NCI-H2029 (cell line): ENCODE measurements around the gene TULP1.
"Not testable (repeated sequence)": the region's sequence is repeated elsewhere in the genome, so short reads cannot be mapped to it uniquely, and the experiment has no call there.

ENCODE experiments used
- DNase-seq: peaks from one replicate; lab custom pipeline; 2025; lab: John Stamatoyannopoulos, UW

TULP1 gene

DNA sequence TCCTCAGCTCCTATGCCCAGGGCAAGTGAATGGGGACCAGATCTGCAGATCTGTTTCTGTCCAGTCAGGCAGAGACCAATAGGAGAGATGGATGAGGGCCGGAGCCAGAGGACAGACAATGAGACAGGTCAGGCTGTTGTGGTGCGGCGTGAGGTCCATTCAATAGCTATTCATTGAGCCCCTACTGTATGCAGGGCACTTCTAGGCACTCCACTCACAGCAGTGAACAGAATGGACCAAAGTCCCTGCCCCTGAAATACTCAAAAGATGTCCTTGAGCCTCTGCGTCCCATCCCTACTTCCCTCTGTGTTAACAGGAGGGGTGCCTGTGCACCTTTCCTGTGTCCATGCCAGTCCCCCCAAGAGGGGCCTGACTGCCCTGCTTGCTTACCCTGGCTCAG, 8.5 kb upstream of the TULP1 start:
- no peak for DNase-seq

DNA sequence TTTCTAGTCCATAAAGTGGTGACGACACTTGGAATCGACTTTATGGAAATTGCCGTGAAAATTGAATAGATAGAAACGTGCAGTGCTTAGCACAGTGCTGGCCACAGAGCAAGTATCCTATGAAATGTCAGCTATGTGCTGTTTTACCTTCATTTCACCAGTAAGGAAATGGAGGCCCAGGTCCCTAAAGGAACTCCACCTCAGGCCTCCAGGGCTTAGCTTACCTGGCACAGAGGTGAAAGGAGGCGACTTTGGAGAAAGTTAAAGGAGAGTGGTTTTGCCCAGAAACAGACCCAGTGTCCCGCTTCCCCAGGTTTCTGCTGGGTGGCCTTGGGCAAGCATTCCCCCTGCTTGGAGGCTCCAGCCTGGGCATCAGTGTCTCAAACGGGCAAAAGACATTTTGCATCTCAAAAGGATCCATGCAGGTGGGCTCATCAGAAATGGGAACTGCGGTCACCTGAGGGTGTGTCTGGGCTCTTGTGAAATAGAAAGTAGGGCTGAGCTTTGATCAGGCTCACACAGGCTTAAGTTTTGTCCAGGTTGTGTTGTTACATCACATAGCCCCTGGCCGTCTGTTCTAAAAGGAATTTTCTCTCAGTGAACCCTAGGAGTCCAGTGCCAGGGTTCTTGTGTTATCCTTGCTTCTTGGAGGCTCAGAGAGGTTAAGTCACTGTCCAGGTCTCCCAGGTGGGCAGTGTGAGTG, 6.8 kb upstream of the TULP1 start:
- no peak for DNase-seq

DNA sequence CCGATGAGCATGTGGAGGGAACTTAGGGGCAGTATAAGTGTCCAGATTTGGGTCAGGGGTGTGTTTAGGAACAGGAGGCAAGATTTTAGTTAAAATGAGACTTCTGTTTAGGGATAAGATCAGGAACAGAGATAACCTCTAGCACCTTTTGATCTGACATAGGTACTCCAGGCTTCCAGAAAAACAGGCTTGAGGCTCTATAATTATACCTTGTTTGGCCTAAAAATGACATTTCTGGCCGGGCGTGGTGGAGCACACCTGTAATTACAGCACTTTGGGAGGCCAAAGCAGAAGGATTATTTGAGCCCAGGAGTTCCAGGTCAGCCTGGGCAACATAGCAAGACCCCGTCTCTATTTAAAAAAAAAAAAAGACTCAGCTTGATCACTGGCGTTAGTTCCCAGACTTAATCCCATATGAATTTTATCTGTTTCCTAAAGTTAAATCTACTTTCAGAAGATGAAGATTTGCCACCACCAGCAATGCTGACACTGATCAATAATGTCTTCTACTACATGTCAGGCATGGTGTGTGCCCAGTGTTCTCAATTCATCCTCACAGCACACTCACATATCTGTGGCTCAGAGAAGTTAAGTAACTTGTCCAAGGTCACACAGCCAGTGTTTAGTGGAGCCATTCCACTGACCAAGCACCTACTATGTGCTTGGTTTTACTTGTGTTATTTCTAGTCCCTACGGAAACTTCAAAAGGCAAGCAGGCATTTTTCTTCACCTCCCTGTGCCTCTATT, 6.0 kb upstream of the TULP1 start:
- no peak for DNase-seq

DNA sequence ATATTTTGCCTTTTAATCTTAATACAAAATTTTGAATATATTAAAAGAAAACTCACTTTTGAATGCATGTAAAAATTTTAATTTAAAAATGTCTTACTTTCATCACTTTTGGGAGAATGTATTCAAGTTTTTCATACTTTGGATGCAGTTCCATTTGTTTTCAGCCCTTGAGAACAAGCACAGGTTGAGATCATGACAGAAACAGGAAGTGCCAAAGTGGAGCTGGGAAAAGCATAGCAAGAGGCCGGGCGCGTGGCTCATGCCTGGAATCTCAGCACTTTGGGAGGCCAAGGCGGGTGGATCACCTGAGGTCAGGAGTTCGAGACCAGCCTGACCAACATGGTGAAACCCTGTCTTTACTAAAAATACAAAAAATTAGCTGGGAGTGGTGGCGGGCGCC, 5.3 kb upstream of the TULP1 start:
- DNase-seq, result not testable (repeated sequence)

DNA sequence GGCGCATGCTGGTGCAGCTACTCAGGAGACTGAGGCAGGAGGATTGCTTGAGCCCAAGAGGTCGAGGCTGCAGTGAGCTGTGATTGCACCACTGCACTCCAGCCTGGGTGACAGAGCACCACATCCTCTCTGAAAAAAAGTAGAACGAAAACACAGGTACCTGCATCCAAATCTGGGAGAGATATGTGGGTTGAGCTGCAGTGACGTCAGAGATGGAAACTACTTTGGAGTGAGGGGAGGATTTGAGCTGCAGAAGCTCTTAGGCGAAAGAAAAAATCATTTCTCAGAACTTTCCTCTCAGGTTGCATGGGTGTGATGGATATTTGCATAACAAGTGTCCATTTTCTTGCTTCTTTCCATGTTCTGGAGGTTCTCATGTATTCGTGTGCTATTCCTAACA, 4.0 kb upstream of the TULP1 start:
- no peak for DNase-seq

DNA sequence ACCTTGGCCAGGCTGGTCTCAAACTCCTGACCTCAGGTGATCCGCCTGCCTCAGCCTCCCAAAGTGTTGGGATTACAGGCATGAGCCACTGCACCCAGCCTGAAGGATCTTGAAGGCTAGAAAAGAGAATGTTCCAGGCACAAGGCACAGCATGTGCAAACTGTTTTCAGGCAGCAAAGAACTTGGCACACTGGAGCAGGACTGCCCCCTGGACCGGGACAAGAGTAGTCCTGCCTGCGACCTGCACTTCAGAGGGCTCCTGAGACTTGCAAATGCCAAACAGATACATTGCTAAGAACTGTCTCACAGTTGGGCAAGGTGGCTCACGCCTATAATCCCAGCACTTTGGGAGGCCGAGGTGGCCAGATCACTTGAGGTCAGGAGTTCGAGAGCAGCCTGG, 3.2 kb upstream of the TULP1 start:
- DNase-seq, result not testable (repeated sequence)

DNA sequence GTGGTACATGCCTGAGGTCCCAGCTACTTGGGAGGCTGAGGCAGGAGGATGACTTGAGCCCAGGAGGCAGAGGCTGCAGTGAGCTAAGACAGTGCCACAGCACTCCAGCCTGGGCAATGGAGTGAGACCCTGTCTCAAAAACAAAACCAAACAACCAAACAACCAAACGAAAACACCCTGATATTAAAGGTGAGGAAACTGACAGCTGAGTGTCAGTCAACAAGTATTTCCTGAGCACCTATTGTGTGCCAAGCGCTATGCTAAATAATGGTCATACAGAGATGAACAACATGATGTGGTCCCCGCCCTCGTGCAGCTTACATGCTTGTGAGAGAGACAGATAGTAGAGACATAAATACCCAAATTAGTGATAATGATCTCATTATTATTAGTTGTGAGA, 1.9 kb upstream of the TULP1 start:
- no peak for DNase-seq

DNA sequence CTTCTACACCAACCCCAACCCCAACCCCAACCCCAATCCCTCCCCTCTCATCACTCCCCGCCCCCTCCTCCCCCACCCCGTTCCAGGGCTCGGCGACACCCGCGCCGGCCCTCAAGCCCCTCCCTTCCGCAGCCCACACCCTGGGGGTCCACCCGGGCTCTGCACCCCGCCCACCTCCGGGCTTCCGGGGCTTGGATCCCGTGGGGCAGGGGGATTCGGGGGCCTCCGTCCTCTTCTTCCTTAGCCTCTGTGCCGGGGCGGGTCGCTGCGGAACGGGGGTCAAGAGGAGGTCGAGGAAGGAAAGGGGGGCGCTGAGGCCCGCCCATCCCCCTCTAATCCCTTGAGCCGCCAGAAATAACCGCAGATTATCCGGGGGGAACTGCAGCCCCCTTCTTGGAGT, 690 bp downstream of the TULP1 start:
- no peak for DNase-seq

DNA sequence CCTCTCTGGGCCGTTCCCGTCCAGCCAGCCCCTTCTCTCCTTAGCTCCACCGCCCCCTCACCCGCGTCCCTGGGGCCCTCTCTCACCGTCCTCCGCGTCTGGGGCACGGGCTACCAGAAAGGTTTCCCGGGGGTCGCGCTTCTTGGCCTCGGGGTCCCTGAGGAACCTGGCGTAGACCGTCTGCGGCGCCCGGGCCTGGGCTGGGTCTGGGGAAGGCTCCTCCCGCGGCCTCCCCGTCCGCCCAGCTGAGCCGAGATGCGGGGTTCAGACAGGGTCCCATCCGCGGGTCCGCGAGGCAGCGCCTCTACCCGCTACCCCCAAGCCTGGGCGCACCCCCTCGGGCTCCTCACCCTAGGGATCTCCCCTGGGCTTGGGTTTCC, 1.1 kb downstream of the TULP1 start:
- DNase-seq, result no peak

DNA sequence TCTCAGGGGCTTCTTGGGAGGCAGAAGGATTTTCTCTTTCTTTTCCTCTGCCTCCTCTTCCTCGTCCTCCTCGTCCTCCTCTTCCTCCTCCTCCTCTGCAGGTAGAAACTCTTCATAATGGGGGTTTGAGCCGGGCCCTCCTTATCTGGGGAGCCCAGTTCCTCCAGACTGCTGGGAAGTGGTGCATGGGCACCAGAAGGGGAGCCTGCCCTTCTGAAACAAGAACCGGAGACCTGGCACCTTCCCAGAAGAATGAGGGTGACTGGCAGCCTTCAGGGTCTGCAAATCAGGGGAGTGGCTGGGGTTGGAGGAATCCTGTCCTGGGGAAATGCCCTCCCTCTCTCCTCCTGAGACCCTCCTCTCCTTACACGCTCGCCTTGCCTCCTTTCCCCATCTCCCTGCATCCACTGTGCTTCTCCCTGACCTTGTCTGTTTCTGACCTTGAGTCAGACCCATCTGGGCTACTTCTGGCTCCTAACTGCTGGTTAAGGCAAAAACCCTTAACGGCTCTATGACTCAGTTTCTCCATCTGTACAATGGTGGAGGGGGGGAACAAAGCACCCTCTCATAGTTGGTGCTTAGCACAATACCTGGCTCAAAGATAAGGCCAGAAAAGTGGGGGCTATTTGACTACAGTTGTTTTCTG, 1.7 kb downstream of the TULP1 start:
- no peak for DNase-seq

DNA sequence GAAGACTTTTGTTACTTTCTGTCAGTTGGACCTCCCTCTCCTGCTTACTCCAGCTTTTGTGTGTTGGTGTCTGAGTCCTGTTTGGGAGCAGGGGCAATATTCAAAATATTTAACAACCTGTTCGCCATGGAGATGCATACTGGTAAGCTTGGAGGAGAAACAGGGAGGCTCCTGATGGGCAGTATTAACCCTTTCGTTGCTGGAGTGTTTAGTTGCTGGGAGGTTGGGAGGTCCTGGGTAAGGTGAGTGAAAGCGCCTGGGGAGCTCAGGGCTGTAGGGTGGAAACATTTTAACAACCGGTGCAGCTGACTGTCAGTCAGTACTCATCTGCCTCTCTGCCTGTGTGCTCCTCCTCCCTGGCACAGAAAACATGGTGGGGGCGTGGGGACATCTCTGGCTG, 4.2 kb downstream of the TULP1 start:
- no peak for DNase-seq

DNA sequence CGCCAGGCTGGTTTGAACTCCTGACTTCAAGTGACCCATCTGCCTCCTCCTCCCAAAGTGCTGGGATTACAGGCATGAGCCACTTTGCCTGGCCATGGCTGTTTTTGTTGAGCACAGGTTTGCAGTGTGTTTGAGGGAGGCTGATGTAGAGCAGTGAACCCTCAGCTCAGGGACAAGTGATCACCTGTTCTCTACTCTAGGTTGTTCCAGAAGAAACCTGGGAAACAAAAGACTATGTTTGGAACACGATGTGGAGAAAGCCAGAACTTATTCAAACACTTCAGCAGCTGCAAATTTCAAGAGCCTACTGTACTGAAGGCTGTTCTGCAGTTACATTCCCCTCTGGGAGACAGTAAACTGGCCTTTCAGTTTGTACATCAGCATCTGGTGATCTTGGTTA, 4.7 kb downstream of the TULP1 start:
- DNase-seq, result no peak

DNA sequence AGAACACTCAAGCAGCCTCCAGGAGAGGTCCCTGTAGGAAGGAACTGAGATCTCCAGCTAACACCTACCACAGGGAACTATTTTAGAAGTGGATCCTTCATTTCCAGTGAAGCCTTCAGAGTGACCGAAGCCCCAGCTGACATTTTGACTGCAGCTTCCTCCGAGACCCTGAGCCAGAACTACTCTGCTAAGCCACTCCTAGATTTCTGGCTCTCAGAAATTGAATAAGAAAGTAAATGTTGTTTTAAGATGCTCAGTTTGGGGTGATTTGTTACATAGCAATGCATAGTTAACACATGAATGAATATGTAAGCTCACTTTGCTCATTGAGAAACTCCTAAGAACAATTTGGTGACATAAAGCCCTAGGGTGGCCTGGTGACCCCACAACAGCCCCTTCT, 5.5 kb downstream of the TULP1 start:
- DNase-seq, result no peak

DNA sequence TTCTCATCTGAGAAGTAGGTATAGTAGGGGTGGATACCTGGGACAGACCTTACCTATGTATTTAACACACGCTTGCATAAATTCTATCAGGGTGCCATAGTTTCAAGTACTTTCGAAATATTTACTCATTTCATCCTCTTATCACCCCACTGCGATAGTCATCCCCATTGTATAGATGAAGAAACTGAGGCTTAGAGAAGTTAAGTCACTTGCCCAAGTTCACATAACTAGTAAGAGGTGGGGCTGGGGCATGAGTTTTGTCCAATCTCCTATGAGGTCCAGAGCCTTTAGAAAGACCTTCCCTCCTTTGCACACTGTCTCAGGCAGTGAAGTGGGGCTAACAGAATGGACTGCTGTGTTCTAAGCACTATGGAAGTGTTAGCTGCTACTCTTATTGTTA, 6.2 kb downstream of the TULP1 start:
- DNase-seq, result no peak

DNA sequence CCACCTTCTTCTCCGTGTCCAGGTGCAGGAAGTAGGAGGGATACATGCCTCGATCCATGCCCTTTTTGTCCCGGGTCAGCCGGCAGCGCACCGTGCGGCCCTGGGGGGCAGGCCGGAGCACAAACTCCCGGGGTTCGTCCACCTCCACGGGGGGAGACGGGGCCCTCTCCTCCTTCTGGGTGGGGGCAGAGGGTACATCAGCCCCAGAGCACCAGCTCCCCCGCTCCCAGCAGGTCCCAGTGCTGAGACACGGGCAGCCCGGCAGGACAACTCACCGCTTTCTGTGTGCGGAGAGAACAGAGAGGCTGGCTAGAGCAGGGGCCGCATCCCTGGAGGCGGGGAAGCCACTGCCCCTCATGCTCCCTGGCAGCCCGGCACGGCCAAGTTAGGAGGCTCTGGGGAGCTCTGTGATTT, 6.7 kb downstream of the TULP1 start:
- DNase-seq, result no peak

DNA sequence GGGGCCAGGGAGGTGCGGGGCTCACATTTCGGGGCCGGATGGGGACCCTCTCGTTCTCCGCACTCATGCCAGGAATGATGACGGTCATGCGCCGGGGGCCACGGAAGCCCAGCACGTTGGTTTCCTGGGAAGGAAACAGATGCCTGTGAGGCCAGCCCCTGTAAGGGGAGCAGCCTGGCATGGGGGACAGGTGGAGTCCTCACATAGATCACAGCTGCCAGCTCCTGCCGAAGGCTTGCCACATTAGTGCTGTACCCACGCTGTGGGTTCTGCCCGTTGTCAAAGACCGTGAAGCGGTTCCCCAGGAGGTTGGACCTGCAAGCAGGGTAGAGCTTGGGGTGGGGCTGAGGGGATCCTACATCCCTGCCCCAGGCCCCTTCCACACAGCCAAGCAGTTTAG, 9.2 kb downstream of the TULP1 start:
- DNase-seq, result no peak

DNA sequence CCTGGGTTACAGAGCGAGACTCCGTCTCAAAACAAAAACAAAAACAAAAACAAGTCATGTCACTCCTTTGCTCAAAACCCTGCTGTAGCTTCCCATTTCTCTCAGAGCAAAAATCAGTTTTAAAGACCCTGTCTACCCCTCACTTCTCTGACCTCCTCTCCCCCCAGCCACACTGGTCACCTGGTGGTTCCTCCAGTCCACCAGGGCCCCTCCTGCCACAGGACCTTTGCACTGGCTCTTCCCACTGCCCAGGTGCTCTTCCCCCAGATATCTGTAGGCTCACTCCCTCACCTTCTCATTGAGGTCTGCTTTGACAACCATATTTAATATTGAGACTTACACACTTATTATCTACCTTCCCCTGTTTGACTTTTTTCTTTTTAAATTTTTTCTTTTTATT, 10.9 kb downstream of the TULP1 start:
- DNase-seq, result no peak

DNA sequence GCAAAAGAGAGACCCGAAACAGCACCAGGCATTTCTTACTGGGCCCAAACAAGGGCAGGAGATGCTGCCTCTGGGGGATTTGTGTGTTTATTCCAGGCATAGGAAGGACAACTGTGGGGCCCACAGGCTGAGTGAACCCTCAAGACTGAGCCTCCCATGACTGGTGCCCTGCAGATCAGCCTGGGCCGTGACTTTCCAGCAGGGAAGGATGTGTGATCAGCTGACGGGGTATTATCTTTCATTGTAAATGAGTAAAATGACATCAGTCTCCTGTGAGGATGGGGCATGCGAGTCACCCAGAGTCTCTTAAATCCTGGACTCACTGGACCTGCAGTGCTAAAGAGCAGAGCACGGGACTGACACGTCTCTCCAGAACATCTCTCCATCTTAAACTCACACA, 11.9 kb downstream of the TULP1 start:
- DNase-seq, result no peak

DNA sequence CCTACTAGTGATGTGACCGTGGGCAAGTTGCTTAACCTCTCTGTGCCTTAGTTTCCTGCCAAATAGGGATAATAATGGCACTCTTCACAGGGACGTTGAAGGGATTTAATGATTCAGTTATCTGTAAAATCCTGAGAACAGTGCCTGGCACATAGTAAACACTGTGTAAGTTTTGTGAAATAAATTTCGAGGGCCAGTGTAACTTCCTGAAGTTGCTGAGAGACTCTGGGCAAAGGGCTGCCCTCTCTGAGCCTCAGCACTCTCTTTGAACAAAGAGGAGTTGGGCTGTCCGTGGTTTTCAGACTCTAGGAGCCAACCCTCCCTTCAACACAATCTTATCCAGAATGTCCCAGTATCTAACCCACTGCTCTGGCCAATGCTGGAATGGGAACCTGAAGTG, 13.3 kb downstream of the TULP1 start:
- DNase-seq, result no peak

DNA sequence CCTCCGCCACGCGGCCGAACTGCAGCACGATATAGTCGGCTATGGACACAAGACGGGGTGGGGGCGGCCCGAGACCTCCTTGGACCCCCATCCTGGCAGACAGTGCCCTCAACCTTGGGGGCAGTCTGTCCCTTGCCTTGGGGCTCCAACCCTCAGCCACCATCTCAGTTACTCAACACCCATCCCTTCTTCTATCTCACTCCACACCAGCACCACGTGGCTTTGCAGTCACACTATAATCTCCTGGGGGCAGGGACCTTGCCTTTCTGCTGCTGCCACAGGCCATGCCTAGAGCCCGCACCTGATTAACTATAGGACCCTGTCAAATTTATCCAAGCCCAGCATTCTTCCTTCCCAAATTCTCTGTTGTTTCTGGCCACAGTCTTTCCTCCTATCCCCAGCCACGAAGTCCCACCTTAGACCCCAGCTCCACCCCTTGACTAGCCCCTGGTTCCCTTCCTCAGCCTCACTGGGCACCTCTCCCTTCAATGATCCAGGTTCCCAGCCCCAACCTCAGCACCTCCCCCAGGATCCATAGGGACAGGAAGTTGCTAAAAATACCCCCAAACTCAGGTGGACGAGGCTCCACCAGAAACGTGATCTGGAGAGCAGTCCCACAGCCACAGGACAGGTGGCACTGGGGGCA, 14.2 kb downstream of the TULP1 start:
- DNase-seq, result no peak

DNA sequence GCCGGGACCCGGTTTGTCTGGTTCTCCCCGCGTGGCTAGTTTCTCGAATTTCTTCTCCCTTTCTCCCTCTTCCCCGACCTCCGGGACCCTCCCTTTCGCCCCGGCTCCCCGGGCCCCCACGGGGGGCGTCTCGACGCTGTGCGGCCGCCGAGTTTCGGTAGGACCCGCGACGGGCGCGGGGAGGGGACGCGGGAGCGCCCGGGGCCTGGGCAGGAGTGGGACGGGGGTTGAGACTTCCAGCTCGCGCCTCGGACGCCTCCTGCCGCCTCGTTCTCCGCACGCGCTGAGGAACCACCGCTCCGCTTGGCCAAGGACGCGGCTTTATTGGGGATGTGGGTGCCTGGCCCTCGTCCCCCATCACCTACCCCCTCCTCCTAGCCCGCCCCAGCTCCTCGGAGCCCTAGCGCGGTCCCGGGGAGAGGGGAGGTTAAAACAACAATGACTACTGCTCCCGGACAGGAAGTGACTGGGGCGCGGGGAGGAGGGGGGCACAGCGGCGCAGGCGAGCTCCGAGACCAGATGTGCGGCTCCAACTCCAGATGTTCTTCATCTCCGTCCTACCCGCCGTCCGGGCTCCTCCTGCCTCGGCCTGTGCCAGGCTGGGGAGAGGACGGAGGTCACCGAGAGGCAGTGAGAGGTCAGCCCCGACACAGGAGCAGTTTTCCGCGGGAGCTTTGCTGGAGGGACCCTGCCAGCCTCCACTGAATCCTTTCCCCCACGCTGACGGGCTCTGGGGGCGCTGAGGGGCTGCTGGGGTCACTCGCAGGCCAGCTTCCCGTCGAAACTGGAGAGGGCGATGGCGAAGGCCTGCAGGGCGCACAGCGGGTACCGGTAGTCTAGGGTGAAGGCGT, 14.9 kb downstream of the TULP1 start:
- no peak for DNase-seq
